Hippocampal formation (tissue), 2 donors: ENCODE results near the gene COMMD7.

Source experiments
- DNase-seq, 2 donors: peaks; one replicate each; lab custom pipeline; 2025; lab: John Stamatoyannopoulos, UW

Gene COMMD7

DNA sequence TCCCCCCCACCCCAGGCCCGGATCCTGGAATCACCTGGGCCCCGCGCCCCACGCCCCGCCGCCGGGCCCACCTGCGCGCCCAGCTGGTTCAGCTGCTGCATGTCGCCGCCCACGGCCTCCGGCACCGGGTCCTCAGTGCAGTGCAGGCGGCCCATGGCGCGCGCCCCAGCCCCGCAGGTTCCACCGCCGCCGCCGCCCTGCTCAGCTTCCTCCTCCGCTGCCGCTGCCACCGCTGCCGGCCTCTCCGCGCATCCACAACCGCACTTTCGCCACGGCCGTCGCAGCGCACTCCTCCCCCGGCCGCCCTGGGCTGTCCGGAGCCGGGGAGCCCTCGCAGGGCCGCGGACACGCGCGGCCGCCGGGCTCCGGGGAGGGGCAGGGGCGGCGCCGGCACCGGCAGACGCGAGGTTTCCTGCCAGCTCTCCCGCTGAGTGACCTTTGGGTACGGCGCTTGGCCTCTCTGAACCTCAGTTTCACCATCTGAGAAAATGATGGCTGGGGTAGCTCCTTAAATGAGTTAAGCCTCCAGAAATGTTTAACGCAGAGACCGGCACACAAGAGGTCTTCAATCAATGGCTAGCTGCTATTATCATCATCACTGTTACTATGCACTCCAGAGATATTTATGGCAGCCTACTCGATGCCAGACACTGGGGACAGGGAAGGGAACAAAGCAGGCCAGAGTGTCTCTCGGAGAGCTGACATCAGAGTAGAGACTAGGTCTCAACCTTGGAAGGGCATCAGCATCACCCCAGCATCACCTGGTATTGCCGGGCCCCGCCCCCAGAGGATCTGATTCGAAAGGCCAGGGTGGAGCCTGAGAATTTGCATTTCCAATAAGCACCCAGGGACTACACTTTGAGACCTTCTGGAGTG is at the start of gene COMMD7:
Gene COMMD7 (minus strand): TSS at position 231 of the 876 bp plus-strand sequence. CDS start 76 bp downstream, at position 155.
- DNase-seq, result peak; percentile 22 to 37

DNA sequence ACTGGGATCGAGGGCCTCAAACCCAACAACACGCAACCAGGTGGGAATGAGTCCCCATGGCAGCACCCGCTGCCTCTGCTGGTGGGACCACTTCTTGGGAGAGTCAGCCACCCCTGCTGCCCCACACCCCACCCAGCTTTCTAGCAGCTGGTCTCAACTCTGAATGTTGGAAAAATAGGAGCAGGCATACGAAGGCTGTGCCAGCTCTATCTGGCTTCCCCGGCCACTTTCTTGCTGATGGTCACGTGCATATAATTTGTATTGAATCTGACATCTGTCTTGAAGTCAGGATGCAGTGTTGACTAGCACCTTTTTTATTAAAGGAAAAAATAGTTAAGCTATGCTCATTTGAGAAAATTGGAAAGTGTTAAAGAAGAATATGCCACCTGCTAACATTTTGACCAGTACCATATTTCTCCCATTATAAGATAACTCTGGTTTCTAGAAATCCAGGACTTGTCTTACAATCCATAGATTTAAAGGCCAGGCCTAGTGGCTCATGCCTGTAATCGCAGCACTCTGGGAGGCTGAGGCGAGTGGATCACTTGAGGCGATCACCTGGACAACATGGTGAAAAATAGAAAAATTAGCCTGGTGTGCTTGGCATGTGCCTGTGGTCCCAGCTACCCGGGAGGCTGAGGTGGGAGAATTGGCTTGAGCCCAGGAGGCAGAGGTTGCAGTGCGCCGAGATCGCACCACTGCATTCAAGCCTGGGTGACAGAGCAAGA is 49.6 kb upstream of the COMMD7 start:
- no peak for DNase-seq

DNA sequence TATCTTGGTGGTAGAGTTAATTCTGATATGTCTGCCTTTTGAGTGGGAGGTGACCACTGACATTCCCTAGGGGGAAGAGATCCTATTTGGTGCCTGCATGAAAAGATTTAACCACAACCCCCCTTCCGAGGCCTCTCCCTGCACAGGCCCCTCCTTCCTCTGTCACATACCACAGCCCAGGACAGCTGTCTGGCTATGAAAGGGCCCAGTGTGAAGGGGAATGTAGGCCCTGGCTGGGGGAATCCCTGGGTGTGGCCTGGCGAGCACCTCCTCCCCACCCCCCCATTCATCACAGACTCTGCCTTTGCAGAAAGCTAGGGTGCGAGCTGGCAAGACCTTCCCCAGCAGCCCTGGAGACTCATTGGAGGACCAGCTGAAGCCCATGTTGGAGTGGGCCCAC is 49.0 kb upstream of the COMMD7 start:
- DNase-seq, result no peak

DNA sequence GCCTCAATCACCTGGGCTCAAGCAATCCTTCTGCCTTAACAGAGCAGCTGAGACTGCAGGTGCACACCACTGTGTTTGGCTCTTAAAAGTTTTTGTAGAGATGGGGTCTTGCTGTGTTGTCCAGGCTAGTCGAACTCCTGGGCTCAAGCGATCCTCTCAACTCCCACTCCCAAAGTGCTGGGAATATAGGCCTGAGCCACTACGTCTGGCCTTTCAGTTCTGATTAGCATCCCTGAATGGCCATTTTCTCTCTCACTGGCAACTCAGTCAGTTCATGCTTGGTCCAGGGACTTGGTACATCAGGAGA is 47.4 kb upstream of the COMMD7 start:
- DNase-seq, result no peak

DNA sequence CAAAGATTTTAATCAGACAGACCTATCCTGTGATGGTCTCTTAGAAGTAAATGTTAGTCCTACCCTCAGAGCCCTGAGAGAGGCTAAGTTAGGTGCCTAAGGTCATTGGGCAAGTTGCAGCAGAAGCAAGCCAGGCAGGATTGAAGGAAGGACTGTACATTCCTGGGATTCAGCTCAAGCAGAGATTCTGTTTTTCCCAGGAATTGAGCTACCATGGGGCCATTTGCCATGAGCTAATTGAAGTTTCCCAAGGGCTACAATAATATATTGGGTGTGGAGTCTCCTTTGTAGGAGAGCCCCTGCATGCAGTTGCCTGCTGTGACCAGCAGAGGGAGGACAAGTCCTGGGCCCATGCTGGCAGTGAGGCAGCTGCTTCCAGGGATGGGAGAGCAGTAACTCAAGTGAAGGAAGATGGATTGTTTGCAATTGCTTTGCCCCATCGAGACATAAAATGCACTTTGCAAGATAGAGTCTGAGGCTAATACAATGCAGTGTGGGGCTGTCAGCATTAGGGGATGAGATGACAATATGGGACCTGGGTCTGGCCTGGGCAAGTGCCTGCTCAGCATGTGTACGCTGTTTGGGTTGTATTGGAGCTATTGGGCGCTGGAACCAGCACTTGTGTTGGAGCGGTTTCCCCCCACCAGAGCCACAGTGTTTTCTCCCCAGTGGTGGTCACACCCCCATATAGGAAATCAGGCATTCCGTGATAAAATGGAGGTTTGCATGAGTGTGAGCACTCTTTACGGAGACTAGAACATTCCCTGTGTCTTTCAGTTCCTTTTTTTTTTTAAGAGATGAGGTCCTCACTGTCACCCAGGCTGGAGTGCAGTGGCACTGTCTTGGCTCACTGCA is 46.9 kb upstream of the COMMD7 start:
- DNase-seq, result peak; percentile 67 to 68

DNA sequence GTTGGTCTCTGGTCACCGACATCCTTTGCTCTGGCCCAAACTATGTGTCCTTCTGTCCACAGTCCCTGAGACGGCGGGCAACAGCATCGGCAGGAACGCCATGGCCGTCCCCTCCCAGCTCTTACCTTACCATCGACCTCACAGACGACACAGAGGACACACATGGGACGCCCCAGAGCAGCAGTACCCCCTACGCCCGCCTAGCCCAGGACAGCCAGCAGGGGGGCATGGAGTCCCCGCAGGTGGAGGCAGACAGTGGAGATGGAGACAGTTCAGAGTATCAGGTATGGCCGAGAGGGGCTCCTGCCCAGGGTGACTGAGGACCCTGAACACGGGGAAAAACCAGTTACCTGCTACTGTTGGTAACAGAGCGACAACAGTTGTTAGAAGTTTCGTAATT is 43.9 kb upstream of the COMMD7 start:
- no peak for DNase-seq

DNA sequence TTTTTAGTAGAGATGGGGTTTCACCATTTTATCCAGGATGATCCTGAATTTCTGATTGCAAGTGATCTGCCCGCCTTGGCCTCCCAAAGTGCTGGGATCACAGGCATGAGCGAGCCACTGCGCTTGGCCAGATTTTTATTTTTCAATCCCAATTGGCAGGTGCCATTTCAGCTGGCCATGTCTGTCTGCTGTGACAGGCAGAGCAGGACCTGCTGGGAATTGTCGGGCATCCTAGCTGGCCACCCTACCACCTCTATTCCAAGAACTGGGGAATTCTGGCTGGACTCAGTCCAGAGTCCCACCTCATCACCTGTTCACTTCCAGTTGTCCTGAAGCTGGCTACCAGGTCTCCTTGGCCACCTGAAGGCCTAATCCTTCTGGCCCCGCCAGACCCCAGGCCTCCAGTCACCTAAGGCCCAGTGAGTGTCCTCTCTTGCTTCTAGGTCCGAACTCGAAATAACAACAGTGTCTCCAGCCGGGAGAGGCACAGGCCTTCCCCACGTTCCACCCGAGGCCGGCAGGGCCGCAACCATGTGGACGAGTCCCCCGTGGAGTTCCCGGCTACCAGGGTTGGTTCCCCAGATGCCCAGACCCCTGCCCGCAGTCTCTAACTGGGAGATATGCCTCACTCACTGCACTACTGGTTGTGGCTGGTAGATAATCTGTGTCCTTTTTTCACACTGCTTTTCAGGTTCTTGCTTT is 42.9 kb upstream of the COMMD7 start:
- DNase-seq, result no peak

DNA sequence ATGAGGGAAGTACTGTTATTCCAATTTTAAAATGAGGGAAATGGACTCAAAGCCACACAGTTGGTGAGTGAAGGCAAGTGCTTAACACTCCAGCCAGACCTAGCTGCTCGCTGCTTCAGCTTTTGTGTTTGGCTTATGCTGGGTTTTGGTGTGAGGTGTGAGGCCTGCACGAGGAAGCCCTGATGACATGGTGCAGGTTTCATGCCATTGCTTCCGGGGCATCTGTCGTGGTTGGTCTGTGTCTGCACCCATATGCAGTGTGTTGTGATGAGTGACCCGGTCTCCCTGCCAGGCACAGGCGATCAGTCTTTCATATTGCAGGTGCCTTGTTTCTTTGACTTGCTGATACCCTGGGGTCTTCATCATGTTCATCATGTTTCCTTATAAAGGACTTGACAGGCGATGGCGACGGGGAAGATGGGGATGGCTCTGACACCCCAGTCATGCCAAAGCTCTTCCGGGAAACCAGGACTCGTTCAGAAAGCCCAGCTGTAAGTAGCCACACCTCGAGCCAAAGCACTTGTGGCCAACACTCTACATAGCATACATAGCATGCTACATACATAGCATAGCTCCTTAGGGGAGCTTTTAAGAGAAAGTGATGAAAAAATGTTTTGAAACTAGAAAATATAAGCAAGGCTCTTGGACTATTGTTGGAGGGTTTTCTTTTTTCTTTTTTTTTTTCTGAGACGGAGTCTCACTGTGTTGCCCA is 41.3 kb upstream of the COMMD7 start:
- no peak for DNase-seq

DNA sequence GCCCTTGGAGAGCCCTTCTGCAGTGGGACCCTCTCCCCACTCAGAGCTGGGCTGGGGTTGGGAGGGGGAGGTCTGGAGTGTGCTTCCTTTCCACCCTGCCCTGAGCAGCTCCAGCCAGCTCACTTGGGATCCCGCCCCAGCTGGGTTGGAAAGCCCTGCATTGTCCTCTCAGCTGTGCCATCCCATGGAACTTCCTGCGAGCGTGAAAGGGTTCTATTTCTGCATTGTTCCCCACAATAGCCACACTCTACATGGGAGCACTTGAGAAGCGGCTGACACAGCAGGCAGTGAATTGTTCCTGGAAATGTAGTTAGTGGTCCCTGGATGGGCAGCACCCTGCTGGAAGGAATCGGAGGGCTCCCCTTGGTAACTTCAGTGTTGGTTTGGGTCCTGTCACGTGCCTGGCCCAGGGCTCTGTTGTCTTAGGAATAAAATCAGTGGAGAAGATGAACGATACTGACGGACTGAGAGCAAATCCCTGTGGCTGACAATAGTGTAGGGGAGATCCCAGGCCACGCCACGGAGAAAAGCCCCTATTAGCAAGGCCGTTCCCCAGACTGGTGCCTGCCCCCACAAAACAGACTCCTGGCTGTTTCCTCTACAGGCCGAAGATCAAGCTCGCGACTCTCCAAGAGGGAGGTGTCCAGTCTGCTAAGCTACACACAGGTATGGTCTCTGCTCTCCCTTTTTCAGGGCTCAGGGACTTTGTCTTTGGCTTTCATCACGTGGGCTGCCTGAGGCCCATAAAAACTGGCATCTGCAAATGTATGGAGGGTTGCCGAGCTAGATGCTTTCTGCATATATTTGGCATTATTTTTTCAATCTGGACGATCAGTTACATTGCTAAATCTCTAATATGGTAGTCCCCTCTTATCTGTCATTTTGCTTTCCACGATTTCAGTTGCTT is 37.7 kb upstream of the COMMD7 start:
- peak; percentile 54 to 59 for DNase-seq

DNA sequence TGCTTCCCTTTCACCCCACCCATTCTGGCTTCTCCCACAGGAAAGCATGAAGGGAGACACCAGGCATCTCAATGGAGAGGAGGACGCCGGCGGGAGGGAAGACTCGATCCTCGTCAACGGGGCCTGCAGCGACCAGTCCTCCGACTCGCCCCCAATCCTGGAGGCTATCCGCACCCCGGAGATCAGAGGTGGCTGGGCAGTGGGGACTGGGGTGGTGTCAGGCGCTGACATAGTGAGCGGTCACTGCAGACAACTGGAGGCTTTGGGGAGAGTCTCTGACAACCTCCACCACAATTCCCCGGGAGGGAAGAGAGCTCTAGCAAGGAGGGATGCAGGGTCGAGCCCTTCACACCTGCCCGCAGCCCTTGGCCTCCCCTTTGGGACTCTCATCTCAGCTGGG is 37.0 kb upstream of the COMMD7 start:
- no peak for DNase-seq

DNA sequence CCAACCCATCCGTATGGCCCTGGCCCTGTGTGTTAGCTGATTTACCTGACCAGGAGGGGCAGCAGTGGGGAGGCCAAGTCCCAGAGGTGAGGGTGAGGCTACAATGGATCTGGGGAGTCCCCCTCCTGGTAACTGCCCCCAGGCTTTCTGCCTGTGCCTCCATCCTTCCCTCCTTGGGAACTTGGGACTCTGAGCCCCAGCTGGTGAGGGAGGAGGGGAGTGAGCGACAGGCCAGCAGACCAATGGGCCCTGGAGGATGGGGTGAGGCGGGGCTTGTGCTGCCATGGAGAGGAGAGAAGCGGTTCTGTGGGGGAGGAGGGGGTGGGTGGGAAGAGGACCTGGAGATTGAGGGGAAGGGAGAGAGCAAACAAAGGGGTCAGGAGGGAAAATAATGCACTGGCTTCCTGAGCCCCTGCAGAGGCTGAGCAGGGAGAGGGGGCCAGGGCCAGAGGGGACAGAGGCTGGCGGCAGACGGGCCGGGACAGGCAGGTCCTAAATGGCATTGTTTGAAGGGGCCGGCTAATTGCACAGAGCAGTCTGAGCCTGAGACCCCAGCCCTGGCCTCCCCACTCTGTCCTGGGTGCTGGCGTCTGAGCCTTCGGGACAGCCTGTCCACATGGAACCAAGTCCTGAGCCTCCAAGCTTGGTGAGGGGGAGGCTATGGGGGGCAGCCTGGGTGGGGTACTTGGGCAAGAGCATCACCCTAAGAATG is 36.4 kb upstream of the COMMD7 start:
- no peak for DNase-seq

DNA sequence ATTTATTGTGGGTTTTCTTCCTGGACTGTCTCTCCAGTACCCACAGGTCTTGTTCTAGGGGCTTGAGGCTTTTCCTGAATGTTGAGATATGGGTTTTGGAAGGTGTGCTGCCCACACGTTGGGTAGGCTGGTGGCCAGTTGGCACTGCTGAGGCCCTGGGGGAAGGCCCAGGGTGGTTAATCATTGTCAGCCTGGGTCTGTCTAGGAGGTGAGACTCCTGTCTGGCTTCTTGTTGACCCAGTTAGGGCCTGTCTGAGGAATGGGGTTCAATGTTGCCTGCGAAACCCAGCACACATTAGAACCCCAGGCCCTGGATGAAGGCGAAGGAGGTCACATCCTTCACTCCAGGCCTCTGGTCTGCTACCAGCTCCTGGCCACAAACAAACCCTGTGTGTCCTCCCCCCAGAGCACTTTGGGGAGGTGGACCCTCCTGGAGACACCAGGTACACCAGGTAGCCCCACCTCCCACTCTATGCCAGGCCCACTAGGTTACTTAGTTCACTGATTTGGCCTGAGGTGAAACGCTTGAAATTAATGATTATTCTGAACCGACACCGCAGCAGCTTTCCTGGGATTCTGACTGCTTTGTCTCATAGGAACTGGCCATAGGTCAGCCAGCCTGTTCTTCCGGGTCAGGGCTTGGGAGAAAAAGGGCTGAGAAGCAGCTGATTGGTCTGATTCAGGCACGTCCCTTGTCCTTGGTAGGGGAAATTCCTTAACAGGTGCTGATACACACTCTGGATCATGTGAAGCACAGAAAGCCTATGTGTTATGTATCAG is 34.1 kb upstream of the COMMD7 start:
- no peak for DNase-seq

DNA sequence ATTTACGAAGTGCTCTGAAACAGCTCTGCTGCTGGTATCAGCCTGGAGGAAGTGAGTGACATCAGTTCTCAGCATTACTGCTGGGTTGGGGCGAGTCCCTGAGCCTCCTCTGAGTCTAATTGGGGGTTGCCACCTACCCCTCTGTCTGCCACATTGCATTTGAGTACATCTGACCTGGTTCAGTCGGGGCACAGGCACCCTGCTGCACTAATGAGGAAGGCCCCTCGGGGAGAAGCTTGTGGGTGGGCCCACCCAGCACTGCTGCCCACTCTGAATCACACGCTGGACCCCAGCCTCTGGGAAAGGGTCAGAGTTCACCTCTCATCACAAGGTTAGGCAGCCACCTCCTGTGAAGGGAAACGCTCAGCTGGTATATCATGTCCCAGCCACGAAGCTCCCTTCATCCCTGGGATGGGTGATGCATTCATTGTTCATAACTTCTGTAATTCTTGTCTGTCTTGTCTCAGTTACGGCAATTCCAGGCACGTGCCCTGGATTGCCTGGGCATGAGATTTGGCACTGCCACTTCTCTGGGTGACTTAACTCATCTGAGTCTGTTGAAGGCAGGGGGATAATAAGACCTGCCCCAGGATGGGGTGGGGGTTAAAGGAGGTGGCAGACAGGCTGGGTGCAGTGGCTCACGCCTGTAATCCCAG is 32.2 kb upstream of the COMMD7 start:
- no peak for DNase-seq

DNA sequence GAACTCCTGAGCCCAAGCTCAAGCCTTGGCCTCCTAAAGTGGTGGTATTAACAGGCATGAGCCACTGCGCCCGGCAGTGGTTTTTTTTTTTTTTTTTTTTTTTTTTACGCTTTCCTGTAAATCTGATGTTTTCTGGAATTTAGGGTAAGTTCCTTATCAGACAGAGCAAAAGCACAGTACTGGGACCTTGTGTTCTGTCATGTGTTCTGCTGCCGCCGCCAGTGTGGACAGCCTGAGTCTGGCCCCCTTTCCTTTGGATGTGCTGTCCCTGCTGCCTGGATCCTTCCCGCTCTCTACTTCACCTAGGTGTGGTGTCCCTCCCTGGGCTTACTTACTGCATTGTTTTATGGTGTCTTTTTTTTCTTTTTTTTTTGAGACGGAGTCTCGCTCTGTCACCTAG is 30.6 kb upstream of the COMMD7 start:
- no peak for DNase-seq

DNA sequence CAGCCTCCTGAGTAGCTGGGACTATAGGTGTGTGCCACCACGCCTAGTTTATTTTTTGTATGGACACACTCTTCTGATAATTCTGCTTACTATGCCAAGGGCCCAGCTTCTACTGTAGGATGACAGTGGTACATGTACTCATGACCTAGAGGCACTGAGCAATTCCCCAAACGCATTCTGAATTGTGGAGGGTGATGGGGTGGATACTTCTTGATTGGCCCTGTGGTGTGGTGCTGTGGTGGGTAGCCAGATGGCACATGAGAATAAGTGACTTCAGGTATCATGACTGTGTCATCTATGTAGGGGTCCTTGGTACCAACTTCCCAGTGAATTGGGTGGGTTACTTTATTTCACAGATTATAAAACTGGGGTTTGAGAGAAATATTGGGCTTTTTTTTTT is 30.0 kb upstream of the COMMD7 start:
- DNase-seq, result no peak

DNA sequence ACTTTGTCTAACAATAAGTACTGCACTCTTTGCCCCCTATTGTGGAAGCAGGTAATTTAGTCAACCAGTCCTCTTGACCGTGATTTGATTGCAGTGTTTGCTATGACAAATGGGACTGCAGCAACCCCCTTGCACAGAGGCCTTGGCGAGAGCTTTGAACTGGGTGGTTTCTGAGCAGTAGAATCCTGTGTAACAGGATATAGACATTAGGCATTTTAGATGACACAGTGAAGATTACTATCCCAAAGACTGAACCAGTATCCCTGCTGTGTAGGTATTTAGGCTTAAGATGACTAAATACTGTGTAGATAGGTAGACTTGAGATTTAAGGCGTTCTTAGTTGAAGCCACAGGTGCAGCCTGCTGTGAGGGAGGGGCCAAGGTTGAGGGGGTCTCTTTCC is 28.8 kb upstream of the COMMD7 start:
- no peak for DNase-seq

DNA sequence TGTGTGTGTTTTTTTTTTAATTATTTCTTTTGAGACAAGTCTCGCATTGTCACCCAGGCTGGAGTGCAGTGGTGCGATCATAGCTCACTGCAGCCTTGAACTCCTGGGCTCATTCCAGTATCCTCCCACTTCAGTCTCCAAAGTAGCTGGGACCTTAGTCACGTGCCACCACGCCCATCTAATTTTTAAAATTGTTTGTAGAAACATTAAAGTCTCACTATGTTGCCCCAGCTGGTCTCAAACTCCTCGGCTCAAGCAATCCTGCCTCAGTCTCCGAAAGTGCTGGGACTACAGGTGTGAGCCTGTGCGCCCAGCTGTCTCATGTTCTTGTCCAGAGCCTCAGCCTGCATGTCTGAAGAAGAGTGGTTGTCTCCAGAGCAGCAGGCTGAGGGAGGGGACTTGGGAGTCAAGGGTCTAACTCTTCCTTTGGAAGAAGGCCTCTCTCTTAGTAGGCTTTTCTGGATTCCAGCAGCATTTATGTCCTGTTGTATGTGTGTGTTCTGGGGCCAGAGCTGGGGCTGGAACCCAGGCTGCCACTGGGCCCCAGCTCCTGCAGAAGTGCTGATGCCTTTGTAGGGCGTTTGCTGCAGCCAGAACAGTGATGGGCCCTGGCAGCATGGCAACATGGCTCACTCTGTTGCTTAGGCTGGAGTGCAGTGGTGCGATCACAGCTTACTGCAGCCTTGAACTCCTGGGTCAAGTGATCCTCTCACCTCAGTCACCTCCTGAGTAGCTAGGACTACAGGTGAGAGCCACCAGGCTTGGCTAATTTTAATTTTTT is 24.3 kb upstream of the COMMD7 start:
- no peak for DNase-seq
